Endodermal cell (in vitro differentiated cells): ENCODE results near the gene ABHD15. TPM values are rescaled to one million over a fixed set of nuclear protein-coding genes. Genes with fewer than 3 reads are reported as not detected.

Experiments
- DNase-seq: peaks from one replicate; pipeline ENCODE4 v3.0.0-alpha.2; 2017
- H3K27ac ChIP-seq: 2 replicates; pipeline ENCODE4 v1.5.1; 2013; ENCODE audit warnings: mild to moderate bottlenecking, low read depth, low read length, moderate library complexity
- H3K27me3 ChIP-seq: 2 replicates; pipeline ENCODE4 v1.6.1; 2013; ENCODE audit warnings: mild to moderate bottlenecking, low read length, moderate library complexity; ENCODE audit not compliant: insufficient read depth, control insufficient read depth, poor library complexity, severe bottlenecking
- H3K36me3 ChIP-seq: 2 replicates; pipeline ENCODE4 v1.7.0; 2013; ENCODE audit warnings: mild to moderate bottlenecking, low read length, moderate library complexity; ENCODE audit not compliant: control insufficient read depth, insufficient read depth
- H3K4me1 ChIP-seq: one replicate; pipeline ENCODE4 v1.7.0; 2013; ENCODE audit warnings: low read length; ENCODE audit not compliant: control insufficient read depth, insufficient read depth
- H3K4me3 ChIP-seq: 2 replicates; pipeline ENCODE4 v1.5.1; 2013; ENCODE audit warnings: mild to moderate bottlenecking, low read length, moderate library complexity
- H3K9ac ChIP-seq: 2 replicates; pipeline ENCODE4 v1.6.1; 2013; ENCODE audit warnings: mild to moderate bottlenecking, low read length, moderate library complexity; ENCODE audit not compliant: poor library complexity, severe bottlenecking; ENCODE audit errors: extremely low read depth
- H3K9me3 ChIP-seq: 2 replicates; pipeline ENCODE4 v1.6.1; 2013; ENCODE audit warnings: mild to moderate bottlenecking, low read length, moderate library complexity; ENCODE audit not compliant: control insufficient read depth
- H3K27ac Mint-ChIP-seq: 2 replicates; pipeline ENCODE4 v1.8.0; 2020; ENCODE audit warnings: mixed read lengths
- H3K27me3 Mint-ChIP-seq: 2 replicates; pipeline ENCODE4 v1.8.0; 2021; ENCODE audit warnings: mild to moderate bottlenecking, mixed read lengths; ENCODE audit not compliant: insufficient read depth
- H3K36me3 Mint-ChIP-seq: 2 replicates; pipeline ENCODE4 v1.8.0; 2020; ENCODE audit warnings: low read depth, mixed read lengths
- H3K4me1 Mint-ChIP-seq: 2 replicates; pipeline ENCODE4 v1.8.0; 2020; ENCODE audit warnings: mixed read lengths
- H3K4me3 Mint-ChIP-seq: 2 replicates; pipeline ENCODE4 v1.8.0; 2020; ENCODE audit warnings: mild to moderate bottlenecking, moderate library complexity, mixed read lengths
- H3K9me3 Mint-ChIP-seq: 2 replicates; pipeline ENCODE4 v1.8.0; 2020; ENCODE audit warnings: mild to moderate bottlenecking, mixed read lengths
- CTCF ChIP-seq: fragments of 200-600 bp; sonication (generic); conservative IDR thresholded peaks from 2 replicates; pipeline ENCODE4 v1.5.0; 2021; ENCODE audit warnings: antibody characterized with exemption, mild to moderate bottlenecking
- WGBS, 2 experiments: methylation state at CpG; one replicate each; pipeline versions ENCODE4 v1.1.5 to v1.1.7; 2013; ENCODE audit warnings: missing lambda C conversion rate in 2 of 2, mixed read lengths in 1 of 2; ENCODE audit not compliant: insufficient coverage in 1 of 2, insufficient read length in 1 of 2; 5-methylcytosine and 5-hydroxymethylcytosine counted together
- total RNA-seq, 2 donors: library from RNA; stranded (reverse); fragmentation: NEBNext Ultra II Directional in 1 of 2; extraction: Animal tissue kit (Norgen Biotek cat#: 25700) in 1 of 2; gene quantifications; 2 replicates in 1 of 2; 3 replicates in 1 of 2; pipeline ENCODE4 v1.2.1, GENCODE V29; 2021

ABHD15 gene
- total RNA-seq, 2 donors from 2014 or later = 1.4 to 2.1 TPM

GRCh38 chr17:29514792-29515191 lies 52.0 kb downstream of the ABHD15 start:
- H3K4me3 Mint-ChIP-seq = no peak overlapping the region

DNA sequence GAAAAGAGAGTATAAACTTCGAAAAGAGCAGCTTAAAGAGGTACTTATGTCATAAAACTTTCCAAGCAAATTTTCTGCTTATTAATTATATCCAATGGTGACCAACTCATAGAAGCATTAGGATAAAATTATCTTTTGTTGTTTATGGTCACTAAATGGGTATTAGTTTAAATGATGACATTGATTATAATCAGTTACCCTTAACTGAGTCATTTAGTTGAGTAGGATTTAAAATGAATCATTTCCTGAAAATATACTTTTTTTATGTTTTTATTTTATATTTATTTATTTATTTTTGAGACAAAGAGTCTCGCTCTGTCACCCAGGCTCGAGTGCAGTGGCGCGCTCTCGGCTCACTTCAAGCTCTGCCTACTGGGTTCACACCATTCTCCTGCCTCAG lies 55.9 kb downstream of the ABHD15 start:
- no peaks in the 10 kb centered on the region for H3K27me3 Mint-ChIP-seq
- Histone ChIP-seq H3K9ac (no peak overlapping the region), H3K27me3 (no peaks in the 10 kb centered on the region), H3K4me3 (no peak overlapping the region), H3K4me1 (no peaks in the 10 kb centered on the region), H3K9me3 (no peaks in the 10 kb centered on the region), H3K36me3 (peaks cover 83% of the 10 kb centered on the region), H3K27ac (no peak overlapping the region)
- no peak overlapping the region for H3K27ac Mint-ChIP-seq
- WGBS, 2 experiments = 98 to 100% methylated on average over 2 to 6 of the region's 6 CpGs
- TF ChIP-seq CTCF = no peak
- no peak for DNase-seq
- no peaks in the 10 kb centered on the region for H3K4me1 Mint-ChIP-seq
- no peak overlapping the region for H3K4me3 Mint-ChIP-seq
- H3K36me3 Mint-ChIP-seq = peaks cover 61% of the 10 kb centered on the region
- H3K9me3 Mint-ChIP-seq = no peaks in the 10 kb centered on the region

More at GRCh38 chr17:29514792-29515191, 52.0 kb downstream of the ABHD15 start:
- H3K4me1 Mint-ChIP-seq = no peaks in the 10 kb centered on the region
- Histone ChIP-seq H3K36me3 (peaks cover 85% of the 10 kb centered on the region), H3K4me1 (no peaks in the 10 kb centered on the region), H3K9ac (no peak overlapping the region), H3K27ac (no peak overlapping the region), H3K4me3 (no peak overlapping the region), H3K27me3 (no peaks in the 10 kb centered on the region), H3K9me3 (no peaks in the 10 kb centered on the region)
- no peak overlapping the region for H3K27ac Mint-ChIP-seq
- DNase-seq = no peak
- peaks cover 57% of the 10 kb centered on the region for H3K36me3 Mint-ChIP-seq
- TF ChIP-seq CTCF = no peak
- WGBS, 2 experiments = 100% methylated on average over 2 of the region's 2 CpGs; no CpG with 5 or more reads in 1 of the 2 experiments
- H3K27me3 Mint-ChIP-seq = no peaks in the 10 kb centered on the region
- H3K9me3 Mint-ChIP-seq = no peaks in the 10 kb centered on the region

Other genes with a start within 250 kb of the ABHD15 start
- gene TAOK1, start 176.7 kb downstream of the ABHD15 start, total RNA-seq = 100 to 1,000 TPM in 1 of 2 donors, 10 to 100 TPM in 1; 95.9 to 102 TPM
- gene TP53I13, start 1.7 kb upstream of the ABHD15 start, total RNA-seq = 10 to 100 TPM; 21.7 to 31.0 TPM
- gene GIT1, start 22.6 kb upstream of the ABHD15 start, total RNA-seq = 10 to 100 TPM; 45.0 to 61.8 TPM
- 1 to 10 TPM; 2.2 to 2.6 TPM for gene ANKRD13B, start 26.1 kb upstream of the ABHD15 start, total RNA-seq
- gene CORO6, start 55.9 kb upstream of the ABHD15 start, total RNA-seq = under 1 TPM; 0.86 to 1.00 TPM